ENCODE data around the gene KLHL10.
"Not testable (repeated sequence)": the region's sequence is repeated elsewhere in the genome, so short reads cannot be mapped to it uniquely, and the experiment has no call there.

The KLHL10 gene

DNA sequence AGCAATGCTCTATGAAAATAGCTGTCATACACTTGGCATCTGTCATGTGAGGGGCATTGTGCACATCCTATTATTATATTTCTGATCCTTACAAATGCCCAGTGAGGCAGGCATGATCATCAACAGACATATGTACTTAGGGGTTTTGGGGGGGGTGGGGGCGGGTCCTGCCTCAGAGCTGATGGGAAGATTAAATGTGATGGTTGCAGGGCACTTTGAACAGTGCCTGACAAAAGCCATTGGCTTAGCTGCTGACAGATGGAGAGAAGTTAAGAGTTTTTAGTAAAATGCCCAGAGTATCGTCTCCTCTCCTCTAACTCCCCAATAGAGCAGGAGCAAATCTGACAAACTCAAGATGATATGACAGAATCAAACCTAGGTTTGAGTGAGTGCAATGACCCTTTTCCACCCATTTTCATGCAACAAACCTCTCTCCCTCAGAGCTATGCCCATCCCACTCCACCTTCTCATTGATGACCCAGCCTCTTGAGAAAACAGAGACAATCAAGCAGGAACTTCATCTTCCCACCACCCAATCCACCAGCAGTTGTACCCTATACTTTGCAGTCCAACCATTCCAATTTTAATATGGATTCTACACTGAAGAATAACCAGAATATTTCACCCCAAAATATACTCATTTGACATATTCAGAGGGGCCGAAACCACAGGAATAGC is 22.8 kb downstream of the KLHL10 start:
- DNase-seq: no peak

DNA sequence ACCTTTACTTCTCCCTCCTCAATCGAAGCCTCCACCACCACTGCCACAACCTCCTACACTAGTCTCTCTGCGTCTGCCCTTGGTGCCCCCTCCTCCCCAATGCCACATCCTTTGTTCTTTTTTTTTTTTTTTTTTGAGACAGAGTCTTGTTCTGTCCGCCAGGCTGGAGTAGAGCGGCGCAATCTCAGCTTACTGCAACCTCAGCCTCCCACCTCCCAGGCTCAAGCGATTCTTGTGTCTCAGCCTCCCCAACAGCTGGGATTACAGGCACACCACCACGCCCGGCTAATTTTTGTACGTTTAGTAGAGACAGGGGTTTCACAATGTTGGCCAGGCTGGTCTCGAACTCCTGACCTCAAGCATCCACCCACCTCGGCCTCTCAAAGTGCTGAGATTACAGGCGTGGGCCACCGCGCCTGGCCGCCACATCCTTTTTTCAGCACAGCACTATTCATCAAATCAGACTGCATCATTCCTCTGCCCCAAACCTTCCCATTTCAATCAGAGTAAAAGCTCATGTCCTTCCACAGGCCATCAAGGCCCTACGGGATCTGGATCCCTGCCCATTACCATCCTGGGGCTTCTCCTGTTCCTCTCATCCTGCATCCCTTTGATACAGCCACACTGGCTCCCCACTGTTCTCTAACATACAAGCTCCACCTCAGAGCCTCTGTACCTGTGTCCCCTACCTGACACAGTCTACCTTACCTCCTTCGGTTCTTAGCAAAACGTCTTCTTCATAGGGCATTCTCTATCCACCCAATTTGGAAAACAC is 25.6 kb downstream of the KLHL10 start:
- no peak for DNase-seq

DNA sequence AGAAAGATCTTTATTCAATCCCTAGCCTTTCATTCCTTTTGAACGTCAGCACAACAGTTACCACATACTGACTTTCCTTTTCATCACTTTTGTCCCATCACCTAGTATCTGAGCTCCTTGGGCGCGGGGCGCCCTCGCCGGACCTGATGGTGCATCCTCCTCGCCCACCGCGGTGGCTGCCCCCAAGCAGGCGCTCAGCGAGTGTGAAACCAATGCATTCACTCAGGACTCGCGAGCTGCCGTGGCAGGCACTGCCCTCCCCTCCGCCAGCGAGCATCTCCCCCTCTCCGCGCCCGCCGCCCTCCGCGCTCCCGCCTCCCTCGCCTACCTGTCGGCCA is 26.8 kb downstream of the KLHL10 start:
- DNase-seq: no peak

DNA sequence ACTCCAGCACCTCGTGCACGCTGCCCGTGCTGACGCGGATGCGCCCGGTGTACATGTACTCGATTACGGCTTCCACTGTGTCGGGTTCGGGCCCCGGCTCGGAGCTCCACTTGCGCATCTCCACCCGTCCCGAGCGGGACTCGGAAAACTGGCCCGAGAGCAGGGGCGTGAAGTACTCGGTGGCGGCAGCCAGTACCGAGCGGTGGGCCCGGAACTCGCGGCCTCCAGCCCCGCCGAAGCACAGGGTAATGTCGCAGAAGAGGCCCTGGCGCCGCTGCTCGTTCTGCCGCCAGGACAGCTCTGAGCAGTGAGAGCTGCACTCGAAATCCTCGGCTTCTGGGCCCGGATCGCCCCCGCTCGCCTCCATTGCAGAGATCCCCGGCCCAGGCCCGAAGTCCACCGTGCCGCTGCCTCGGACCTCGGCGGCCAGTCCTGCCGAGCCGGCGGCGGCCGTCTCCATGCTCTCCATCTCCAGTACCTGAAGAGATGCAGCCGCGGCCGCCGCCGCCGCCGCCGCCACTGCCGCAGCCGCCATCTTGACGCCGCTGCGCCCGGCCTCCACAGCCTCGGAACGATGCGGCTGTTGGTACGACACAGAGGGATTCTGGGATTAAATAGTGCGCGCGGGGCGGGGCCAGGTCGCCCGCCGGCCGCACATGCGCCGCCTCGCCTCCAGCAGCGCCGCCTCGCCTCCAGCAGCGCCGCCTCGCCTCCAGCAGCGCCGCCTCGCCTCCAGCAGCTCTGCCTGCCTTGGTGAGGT is 27.4 kb downstream of the KLHL10 start, which contains the start of gene KLHL11:
Gene KLHL11 (minus strand): TSS at position 588 of the 760 bp plus-strand sequence. CDS start 53 bp downstream, at position 535.
- DNase-seq: peak; percentile 71

DNA sequence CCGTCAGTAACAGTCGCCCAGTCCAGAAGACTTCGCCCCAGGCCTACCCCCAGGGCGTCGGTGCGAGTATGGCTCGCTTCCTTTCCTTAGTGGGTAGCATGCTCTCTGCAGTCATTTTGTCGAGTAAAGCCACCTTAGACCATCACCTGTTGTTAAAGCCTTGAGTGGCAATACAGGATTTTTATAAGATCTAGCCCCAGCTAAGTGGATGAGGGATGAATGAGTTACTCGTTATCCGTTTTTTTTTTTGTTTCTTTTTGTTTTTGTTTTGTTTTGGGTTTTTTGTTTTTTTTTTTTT is 27.9 kb downstream of the KLHL10 start:
- no peak for DNase-seq

DNA sequence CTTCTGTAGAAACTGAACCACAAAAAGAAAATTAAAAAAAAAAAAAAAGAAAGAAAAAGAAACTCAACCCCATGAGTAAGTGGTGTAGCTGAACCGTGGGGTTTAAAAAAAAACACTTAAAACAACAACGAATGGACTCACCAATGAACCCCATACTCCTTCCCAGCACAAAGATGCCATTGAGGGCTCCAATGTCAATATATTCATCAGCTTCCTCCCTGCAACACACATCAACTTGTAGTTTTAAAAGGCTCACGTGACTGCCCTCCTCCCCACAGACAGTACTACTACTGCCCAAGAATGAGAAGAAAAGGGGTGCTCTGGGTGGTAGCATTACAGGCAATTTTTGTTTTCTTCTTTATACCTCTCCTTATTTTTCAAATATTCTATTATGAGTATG is 30.9 kb downstream of the KLHL10 start:
- DNase-seq: no peak

DNA sequence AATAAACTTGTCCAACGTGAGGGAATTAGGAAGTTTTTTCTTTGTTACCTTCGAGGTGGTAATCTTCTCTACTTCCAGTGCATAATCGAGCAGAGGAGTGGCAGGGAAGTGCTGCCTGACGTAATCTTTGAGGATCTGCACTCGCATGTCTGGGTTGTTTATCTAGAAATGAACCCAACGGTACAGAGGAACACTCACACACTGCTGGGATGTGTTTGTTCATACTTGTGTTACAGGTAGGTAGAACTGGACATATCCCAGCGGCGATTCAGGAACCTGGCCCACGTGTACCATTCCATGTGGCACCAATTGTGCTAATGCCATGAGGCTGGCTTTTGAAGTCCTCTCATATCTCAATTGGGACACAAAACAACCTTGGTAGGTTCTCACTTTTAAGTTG is 31.8 kb downstream of the KLHL10 start:
- DNase-seq: no peak

DNA sequence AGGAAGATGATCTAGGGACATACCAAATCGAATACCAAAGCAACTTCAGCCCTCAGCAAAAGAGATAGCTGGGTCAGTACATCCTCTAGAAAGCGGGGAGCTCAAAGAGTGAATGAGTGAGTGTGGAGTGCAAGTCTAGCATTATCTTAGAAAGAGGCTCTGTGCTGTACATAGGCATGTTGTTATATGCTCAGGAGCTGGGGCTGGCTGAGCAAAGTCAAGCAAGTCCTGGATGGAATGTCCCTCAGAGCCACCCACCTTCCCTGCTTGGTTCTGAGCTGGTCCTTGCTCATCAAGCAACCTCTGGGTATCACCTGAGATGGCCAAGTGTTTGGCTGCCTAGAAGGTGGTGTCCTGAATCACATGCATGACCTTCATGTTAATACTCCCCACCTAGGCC is 32.5 kb downstream of the KLHL10 start:
- no peak for DNase-seq

DNA sequence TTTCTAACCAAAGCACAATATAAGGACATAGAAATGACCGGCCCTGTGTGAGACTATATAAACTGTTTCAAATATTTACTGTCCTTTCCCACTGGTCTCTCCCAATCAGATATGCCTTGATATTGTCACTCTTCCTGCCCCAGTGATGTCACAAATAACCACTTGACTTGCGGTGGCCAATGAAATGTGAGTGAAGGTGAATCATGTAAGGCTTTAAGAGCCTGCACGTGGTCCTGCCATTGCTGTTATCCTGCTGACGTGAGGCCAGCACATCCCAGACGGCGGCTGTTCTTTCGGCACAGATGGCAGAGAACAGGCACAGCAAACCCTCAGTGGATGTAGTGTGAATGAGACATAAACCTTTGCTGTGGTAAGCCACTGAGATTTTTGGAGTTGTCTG is 33.0 kb downstream of the KLHL10 start:
- no peak for DNase-seq

DNA sequence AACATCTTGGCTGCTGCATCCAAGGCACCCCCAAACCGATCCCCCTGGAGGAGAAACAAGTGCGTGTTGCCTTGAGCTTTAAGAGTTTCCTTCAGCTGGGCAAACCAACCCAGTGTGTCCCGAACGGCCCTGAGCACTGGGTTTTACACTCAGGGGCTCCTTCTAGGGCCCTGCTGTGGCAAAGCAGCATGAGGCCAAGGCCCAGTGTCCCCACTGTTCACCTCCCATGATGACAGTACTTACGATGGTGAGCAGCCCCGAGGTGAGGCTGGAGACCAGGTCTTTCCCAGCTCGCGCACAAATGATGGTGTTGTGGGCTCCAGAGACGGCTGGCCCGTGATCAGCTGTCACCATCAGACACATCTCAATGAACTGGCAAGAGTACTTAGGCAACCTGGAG is 34.2 kb downstream of the KLHL10 start:
- DNase-seq: no peak

DNA sequence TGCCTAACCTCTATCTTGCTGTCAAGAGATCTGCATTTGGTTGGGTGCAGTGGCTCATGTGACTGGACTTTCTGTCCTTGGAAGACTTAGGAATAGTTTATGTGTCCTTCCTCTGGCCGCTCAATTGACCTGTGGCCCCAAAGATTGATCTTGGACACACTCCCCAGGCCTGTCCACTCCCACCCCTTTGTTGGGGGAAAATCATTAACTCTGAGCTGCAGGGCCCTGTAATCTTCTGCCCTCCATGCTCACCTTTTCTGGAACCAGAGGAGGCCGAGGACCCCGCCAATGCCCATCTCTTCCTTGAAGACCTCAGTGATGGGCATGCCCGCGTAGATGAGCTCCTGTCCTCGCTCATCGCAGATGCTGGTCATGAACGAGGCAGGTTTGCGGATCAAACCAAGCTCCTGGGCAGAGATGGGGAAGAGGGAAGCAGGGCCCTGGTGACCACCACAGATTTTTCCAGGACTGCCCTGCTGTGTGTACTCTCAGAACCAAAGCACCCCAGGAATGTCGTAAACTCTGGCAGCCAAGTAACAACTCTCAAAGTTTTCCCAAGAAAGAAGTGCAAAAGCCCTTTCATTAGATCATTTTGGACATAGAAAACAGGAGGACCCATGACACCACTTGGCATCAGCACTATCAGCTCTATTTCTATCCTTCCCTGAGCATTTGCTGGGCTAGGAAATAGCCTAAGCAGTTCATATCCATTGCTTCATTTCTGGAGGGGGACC is 36.1 kb downstream of the KLHL10 start:
- DNase-seq: no peak

DNA sequence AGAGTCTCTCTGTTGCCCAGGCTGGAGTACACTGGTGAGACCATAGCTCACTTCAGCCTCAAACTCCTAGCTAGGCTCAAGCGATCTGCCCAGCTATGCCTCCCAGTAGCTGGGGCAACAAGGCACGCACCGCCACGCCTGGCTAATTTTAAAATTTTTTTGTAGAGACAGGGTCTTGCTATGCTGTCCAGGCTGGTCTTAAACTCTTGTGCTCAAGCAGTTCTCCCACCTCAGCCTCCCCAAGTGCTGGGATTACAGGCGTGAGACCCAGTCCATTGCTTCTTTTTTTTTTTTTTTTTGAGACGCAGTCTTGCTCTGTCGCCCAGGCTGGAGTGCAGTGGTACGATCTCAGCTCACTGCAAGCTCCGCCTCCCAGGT is 36.7 kb downstream of the KLHL10 start:
- DNase-seq: not testable (repeated sequence)

DNA sequence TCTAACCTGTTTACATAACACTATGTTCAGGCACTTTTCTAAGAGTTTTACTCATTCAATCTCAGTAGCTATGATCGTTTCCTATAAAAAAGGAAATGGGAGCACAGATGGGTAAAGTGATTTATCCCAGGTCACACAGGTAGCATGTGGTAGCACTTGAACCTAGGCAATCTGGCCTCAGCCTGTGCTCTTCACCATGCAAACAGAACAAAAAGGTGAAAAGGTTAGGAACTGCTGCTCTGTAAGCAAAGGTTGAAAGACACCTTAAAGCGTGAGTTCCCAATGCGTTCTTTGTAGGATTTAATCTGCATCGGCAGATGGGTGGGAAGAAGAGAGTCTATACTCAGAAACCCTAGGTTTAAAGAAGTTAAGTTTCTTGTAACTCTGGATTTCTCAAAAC is 42.5 kb downstream of the KLHL10 start:
- no peak for DNase-seq

DNA sequence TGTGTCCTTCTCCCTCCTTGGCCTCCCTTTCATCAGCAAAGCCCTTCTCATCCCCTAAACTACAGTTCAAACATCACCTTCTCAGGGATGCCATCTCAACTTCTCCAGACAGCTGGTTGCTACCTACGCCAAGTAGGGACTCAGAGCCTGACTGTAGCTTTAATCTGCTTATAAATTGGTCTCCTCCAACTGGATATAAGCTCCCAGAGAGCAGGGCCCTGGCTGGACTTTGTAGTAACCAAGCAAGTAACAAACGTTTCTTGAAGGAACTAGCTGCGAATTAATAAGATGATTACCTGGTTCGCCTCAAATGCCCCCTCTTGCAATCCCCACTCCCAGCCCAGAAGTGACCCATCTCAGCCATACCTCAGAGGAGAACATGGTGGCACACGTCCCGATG is 45.1 kb downstream of the KLHL10 start:
- no peak for DNase-seq

DNA sequence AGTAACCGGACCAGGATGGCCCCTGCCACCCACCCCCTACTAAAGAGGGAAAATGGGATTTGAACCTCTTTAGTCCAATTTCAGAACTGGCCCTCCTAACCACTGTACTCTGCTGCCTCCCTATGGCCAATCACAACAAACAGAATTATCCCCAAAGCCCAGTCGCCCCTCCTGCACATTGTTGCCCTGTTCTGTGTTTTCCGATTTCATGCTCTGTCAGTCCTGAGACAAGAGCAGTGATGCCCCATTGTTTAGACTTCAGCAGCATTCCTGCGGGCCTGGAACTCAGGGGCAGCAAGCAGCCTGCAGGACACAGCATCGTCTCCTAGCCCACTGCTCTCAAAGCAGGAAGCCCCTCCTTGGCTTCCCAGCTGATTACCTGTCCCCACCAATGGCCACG is 48.1 kb downstream of the KLHL10 start:
- no peak for DNase-seq

DNA sequence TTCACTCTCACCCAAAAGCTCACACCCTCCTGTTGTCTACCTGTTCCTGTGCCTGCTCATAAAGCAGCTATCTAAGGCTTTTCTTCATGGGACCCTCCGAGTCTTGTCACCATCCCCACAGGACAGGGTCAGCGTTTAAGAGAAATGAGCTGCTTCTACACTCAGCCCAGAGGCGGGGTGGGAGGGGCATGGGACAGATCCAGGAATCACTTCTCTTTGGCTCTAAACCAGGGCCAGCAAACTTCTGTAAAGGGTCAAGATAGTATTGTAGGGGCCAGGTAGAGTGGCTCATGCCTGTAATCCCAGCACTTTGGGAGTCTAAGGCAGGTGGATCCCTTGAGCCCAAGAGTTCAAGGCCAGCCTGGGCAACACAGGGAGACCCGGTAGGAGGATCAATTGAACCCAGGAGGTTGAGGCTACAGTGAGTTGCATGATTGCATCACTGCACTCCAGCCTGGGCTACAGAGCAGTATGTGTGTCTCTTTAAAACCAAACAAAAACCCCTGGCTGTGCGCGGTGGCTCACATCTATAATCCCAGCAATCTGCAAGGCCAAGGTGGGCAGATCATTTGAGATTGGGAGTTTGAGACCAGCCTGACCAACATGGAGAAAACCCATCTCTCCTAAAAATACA is 50.8 kb downstream of the KLHL10 start:
- no peak for DNase-seq

DNA sequence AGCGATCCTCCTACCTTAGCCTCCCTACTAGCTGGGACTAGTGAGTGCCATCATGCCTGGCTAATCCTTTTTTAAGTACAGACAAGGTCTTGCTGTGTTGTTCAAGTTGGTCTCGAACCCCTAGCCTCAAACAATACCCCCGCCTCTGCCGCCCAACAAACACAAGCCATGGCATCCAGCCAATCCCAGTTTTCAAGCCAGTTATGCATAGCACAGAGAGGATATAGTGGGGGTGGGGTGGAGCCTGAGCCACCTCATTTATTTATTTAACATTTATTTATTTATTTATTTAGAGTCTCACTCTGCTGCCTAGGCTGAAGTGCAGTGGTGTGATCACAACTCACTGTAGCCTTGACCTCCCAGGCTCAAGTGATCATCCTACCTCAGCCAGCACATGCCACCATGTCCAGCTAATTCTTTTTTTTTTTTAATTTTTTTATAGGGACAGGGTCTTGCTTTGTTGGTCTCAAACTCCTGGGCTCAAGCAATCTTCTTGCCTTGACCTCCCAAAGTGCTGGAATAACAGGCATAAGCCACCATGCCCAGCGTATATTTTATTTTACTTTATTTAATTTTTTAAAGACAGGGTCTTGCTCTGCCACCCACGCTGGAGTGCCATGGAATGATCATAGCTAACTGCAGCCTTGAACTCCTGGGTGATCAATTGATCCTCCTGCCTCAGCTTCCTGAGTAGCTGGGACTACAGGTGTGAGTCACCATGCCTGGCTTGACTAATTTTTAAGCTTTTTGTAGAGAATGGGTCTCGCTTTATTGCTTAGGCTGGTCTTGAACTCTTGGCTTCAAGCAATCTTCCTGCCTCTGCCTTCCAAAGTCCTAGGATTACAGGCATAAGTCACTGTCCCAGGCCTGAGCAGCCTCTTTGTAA is 53.8 kb downstream of the KLHL10 start:
- DNase-seq: no peak

DNA sequence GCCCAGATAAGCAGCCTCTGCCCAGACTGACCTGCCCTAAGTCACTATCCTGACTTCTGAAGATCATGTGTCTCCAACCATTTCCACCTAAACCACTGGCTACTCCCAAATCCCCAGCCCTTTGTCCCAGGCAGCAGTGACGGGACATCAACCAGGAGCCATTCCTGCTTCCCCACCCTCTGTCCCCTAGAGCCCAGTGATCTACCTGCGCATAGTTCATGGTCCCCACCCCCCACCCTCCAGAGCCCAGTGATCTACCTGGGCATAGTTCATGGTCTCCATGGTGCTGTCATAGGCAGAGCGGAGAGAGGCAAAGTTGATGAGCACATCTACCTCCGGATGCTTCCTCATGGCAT is 54.4 kb downstream of the KLHL10 start:
- DNase-seq: no peak

DNA sequence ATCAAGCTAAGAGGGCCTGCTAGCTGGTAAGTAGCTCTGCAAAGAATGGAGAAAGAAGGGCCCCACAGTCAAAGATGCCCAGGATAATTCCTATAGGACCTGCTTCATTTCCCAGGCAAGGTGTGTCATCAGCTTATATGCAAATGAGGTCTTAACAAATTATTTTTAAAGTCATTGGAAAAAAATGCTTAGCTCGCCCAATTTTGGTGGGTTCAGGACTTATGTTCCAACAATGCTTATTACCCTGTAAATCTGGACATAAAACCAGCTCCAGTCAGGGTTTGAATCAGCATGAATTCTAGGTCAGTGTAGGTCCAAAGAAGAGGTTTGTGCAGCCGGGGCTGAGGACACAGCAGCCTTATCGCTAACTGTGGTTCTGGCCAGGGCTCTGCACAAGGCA is 55.8 kb downstream of the KLHL10 start:
- no peak for DNase-seq

DNA sequence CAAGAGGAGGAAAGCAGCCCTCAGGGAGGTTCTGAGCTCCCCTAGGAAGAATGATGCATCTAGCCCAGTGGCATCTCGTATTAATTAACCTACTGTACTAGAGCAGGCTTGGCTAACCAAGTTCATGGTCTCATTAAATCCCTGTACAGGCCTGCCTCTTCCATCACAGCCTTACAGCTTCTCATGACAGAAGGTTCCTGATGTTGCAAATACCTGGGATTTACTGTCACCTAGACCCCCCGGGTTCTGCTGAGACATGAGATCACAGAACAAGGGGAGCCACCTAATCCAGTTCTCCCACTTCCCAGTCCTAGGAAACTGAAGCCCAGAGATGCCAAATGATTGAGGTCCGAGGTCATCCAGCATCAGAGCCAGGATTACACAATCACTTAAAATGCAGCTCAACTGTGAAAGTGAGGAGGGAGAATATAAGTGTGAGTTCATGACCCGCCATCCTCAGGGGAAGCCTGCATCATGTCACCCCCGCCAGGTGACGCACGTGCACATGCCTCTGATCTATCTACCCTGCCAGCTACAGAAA is 57.2 kb downstream of the KLHL10 start:
- no peak for DNase-seq

DNA sequence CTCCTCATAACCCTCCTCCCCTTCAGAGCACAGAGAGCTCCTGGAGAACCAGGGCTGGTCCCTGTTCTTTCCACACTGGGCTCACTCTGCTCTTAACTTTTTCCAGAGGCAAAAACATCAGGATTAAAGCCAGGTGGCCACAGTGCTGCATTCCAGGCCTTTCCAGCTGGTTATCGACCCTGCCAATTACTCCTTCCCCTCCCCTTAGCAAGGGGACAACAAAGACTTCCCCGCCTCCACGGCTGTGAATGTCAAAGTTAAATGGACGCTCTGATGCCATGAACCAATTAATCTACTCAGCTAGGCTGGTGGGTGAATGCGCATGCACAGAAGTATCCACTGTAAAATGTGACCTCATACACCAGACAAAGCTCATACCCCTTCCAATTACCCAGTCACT is 58.0 kb downstream of the KLHL10 start:
- no peak for DNase-seq

DNA sequence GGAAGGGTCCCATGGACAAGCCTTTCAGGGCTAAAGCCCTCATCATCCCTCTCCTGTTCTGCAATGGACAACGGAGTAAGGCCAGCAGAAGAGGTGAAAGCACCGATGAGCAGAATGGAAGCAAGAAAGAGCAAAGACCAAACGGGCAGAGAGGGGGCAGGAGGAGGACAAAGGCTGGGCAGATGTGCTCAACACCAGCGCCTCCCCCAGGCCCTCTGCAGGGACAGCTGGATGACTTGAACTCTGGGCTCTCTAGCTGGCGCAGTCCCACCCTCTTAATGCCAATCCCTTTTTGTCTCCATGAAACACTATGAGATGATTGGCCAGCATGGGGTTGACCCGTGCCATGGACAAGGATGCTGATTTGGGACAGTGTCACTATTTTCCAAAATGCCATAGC is 59.1 kb downstream of the KLHL10 start:
- no peak for DNase-seq

Measured in KG1 (cell line).